HG03097 (cell line): Measurements from ENCODE around the gene RPS6KC1.
"Not testable (repeated sequence)": the region's sequence is repeated elsewhere in the genome, so short reads cannot be mapped to it uniquely, and the experiment has no call there.

Experiments used
- ATAC-seq: cut with Tn5 transposase; IDR thresholded peaks from one replicate; pipeline ENCODE4 v1.9.1; 2021; ENCODE audit not compliant: unreplicated experiment, low FRiP score

The RPS6KC1 gene

GRCh38 chr1:213103377-213104306 is 52.6 kb downstream of the RPS6KC1 start:
- ATAC-seq, result peak; percentile 52

DNA sequence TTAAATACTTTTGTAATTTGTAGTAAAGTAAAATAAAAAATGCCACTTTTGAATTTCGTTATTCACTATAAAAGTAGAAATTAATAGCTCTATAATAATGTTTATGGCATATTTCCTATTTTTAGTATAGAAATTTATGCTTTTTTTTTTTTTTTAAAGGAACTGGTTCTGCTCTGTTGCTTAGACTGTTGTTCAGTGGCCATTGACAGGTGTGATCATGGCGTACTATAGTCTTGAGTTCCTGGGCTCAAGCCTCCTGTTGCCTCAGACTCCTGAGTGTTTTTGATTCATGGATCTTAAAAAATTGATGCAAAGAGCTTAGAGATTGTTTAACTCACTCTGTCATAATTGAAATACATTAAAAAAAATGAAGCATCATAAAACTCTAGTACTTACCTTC is 53.6 kb downstream of the RPS6KC1 start:
- ATAC-seq, result no peak

DNA sequence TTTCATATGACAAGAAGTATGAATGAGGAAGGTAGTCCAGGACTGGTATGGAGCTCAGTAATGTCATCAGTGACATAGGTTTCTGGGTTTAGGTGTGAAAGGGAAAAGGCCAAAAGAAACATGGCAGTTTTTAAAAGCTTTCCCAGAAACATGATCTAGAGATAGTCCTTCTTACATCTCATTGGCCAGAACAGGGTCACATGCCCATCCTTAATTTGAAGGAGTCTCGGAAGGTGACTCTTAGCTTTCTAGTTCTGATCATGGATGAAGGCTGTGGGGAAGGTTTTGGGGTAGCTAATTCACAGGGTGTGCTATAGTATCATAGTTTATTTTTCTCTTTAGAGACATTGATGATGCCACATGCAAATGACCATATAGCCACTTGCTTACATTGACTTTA is 55.3 kb downstream of the RPS6KC1 start:
- no peak for ATAC-seq

GRCh38 chr1:213107613-213108012 is 56.6 kb downstream of the RPS6KC1 start:
- no peak for ATAC-seq

DNA sequence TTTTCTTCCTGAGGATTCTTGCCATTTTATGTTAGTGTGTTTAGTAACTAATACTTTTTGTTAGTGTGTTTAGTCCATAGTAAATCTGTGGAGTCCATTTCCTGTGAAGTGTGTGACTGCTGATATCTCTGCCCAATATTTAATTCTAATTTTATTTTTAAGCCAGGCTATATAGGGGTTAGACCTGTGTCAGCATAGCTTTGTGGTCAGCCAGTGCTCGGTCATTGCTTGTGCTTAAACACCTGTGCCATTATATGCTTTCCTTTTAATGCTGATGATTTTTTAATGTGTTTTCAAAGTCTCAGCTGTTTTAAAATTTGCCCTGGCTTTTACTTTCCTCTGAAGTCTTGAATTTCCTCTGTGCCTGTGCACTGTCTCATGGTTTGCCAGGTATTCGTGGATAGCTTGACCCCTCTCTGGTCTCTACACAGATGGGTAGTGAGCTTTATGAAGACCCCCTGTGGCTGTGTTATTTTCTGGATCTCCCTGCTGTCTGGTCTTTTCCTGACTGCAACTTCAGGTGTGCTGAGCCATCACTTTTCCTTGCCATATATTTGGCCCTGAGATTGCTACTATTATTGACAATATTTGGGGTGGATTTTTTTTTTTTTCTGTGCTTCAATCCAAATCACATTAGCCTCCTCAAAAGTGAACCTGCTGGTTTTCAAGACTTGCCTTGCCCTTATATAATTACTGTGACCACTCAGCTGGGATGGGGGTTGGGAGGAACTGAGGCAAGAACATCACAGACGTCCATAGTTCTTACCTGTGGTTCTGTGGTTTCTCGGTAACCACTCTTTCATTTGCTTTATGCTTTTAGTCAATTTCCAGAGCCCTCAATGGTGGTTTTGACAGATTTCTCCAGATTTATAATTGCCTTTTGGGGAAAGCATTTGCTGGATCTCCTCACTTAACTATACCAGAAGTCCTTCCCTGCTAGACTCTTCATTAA is 59.6 kb downstream of the RPS6KC1 start:
- ATAC-seq, result no peak

DNA sequence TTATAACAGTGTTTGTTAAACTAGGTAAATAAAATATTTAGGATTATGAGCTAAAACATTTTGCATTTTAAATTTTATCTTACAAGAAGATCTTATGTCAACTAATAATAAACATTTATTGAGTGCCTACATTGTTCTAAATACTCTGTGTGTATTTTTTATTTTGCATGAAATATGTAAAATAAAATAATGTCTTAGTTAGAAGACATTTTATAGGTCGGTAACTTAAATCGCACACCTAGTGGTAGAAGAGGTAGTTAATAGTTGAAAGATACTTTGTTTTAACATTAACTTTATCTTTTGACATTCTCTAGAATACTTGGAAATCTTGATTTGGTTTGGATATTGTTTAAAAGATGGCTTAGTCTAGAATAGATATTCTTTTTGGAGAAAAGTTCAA is 60.5 kb downstream of the RPS6KC1 start:
- ATAC-seq, result no peak

GRCh38 chr1:213112723-213113122 is 61.7 kb downstream of the RPS6KC1 start:
- ATAC-seq, result not testable (repeated sequence)

DNA sequence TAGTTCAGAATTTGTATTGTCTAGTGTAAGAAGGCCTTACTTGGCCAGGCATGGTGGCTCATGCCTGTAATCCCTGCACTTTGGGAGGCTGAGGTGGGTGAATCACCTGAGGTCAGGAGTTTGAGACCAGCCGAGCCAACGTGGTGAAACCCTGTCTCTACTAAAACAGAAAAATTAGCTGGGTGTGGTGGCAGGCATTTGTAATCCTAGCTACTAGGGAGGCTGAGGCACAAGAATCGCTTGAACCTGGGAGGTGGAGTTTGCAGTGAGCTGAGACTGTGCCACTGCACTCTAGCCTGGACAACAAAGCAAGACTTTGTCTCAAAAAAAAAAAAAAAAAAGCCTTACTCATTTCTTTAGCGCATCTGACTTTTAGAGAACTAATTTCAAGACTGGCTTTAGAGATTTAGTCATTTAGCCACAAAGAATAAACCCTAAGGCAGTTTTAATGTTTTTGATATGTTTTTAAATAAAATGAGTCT is 66.7 kb downstream of the RPS6KC1 start:
- ATAC-seq, result not testable (repeated sequence)

GRCh38 chr1:213119794-213120193 is 68.8 kb downstream of the RPS6KC1 start:
- ATAC-seq, result no peak

DNA sequence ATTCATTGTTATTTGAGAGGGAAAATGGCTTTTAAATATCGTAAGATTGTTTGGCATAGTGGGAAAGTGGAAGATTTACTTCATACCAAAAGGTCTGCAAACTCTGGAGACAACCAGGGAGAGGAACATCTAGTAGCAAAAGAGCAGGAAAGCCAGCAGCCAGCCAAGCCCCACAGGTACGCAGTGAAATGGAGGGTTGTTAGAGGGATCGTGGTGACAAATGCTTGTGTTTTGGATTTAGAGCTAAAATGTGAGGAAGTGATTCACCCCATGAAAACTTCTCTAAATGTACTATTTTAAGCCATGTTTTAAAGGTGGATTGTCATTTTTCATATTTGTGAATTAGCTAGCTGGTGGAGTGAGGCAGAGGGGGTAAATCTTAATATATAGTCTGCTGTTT is 69.3 kb downstream of the RPS6KC1 start:
- ATAC-seq, result no peak

GRCh38 chr1:213120961-213121360 is 69.9 kb downstream of the RPS6KC1 start:
- no peak for ATAC-seq

GRCh38 chr1:213122514-213122929 is 71.5 kb downstream of the RPS6KC1 start:
- ATAC-seq, result no peak

GRCh38 chr1:213123087-213123486 is 72.0 kb downstream of the RPS6KC1 start:
- no peak for ATAC-seq

DNA sequence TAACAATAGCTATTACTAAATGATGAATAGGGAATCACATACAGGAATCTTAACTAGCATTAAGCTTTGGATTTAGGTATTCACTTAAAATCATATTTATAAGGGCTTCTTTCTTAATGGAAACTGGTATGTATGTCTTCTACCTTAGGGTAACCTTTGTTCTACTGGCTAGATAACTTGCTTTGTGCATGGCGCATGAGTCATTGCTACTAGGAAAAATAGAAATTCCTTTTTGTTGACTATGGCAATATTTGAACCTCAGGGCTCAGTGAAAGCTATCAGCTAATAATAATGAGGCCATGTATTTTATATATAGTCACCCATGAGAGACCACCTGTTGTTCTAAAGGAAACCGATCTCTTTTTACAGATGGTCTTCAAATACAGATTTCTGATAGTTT is 72.5 kb downstream of the RPS6KC1 start:
- ATAC-seq, result no peak

DNA sequence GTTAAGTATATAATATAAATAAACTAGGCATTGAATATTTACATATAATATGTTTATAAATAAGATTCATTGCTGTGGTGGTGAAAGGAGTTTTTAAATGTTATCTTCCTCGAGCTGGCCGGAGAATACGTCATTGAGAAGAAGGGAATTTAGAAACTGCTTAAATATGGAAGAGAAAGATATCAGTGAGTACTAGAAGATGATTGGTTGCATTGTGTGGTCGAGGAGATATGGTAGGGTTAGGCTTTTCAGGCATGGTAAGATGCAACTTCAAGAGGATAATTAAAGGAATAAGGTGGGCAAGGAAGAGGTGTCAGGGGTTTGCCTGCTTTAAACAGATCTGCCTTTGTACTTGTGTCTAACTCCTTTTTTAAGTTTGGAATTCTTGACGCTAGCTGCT is 73.5 kb downstream of the RPS6KC1 start:
- ATAC-seq, result no peak

DNA sequence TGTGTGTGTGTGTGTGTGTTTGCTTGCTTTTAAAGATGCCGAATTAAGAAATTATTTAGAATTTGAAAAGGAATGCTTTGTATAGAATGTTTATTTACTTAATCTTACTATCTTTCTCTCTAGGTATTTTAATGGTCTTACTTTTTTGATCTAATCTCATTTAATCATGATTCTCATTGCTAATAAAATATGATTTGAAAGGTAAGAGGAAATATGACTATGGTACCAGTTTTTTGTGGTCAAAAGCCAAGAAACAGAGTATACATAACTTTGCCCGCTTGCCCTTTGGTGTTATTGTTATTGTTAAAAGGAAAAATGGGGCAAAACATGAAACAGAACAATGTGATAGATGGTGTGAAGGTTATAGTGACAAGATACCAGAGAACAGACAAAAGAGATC is 74.6 kb downstream of the RPS6KC1 start:
- no peak for ATAC-seq

GRCh38 chr1:213127074-213127473 is 76.0 kb downstream of the RPS6KC1 start:
- ATAC-seq, result no peak

DNA sequence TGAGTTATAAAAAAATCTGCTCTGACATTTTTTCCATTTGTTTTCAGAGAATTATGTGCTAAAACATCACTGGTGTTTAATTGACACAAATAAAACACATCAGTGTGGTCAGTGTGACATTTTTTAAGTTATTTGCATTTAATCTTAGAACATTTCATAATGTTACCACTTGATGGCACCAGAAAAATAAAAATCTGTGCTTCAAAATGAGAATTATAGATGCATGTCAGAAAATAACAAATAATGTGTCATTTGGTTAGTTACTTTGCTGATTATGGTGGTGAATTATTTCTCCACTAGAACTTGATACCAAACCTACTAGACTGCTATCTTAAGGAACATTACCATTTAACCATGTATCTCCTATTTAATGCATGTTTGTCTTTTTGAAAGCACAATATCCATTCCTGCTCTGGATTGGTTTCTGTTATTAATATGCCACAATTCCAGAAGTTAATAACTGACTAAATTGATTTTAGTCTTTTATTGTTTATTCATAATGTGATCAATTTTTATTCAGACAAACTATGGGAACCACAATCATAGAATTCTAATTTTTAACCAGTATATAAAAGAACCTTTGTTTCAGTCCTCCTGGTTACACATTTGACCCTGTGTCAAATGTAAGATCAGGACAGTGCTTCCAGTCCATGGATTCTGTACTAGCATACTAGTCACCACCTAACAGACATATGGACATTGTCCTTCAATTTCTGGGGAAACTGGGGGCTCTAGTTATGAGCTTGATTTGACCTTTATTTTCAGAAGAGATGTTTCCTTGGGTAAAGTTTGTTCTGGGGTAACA is 81.0 kb downstream of the RPS6KC1 start:
- ATAC-seq, result no peak

DNA sequence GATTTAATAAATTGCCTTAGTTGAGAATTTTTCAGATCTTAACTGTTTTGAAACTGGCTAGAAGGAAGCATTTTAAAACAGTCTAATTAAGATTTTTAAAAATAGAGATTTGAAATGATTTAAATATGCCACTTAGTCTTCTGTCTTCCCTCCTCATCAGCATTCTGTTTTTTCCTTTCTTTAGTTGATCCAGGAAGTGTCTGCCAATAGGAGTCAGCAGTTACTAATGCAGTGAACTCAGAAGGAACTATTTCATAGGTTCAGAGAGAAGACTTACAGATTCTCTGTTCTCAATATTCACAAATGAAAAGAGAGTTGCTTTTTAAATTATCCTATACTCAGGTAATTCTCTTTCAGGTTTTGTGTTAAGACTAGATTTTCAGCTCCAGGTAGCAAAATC is 84.5 kb downstream of the RPS6KC1 start:
- no peak for ATAC-seq

GRCh38 chr1:213136190-213136917 is 85.3 kb downstream of the RPS6KC1 start:
- ATAC-seq, result no peak
